ENCODE results near the gene SULT1A2. TPM values are rescaled to one million over a fixed set of nuclear protein-coding genes. Genes with fewer than 3 reads are reported as not detected.

The SULT1A2 gene
- total and polyA plus RNA-seq, 2 of the 13 experiments (the other 11 are each of a cell fraction or from before 2014, with no cell fraction given) = 33.0 to 34.2 TPM

GRCh38 chr16:28596115-28596630 lies 677 bp downstream of the SULT1A2 start (continued):
- no peak for TF ChIP-seq NR3C1 (CRISPR knock-in tag; IDR thresholded peaks at IDR 0.05)
- no peak for TF ChIP-seq ZNF256 (CRISPR knock-in tag; conservative IDR thresholded peaks at IDR 0.05)
- no peak for TF ChIP-seq PLSCR1 (CRISPR knock-in tag; IDR thresholded peaks at IDR 0.05; ENCODE audit: borderline replicate concordance)
- TF ChIP-seq SMAD1 (CRISPR knock-in tag; IDR thresholded peaks at IDR 0.05; ENCODE audit: borderline replicate concordance, low read depth) = no peak
- no peak for TF ChIP-seq ZNF24 (IDR thresholded peaks at IDR 0.05)
- no peak for TF ChIP-seq PRDM15 (CRISPR knock-in tag; IDR thresholded peaks at IDR 0.05)
- TF ChIP-seq, protein P1, sequence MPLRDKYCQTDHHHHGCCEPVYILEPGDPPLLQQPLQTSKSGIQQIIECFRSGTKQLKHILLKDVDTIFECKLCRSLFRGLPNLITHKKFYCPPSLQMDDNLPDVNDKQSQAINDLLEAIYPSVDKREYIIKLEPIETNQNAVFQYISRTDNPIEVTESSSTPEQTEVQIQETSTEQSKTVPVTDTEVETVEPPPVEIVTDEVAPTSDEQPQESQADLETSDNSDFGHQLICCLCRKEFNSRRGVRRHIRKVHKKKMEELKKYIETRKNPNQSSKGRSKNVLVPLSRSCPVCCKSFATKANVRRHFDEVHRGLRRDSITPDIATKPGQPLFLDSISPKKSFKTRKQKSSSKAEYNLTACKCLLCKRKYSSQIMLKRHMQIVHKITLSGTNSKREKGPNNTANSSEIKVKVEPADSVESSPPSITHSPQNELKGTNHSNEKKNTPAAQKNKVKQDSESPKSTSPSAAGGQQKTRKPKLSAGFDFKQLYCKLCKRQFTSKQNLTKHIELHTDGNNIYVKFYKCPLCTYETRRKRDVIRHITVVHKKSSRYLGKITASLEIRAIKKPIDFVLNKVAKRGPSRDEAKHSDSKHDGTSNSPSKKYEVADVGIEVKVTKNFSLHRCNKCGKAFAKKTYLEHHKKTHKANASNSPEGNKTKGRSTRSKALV (CRISPR knock-in tag; IDR thresholded peaks at IDR 0.05) = no peak
- TF ChIP-seq KDM6A (CRISPR knock-in tag; IDR thresholded peaks at IDR 0.05; ENCODE audit: low read depth) = no peak
- TF ChIP-seq ZBTB39 (CRISPR knock-in tag; IDR thresholded peaks at IDR 0.05) = no peak
- TF ChIP-seq, protein P2, sequence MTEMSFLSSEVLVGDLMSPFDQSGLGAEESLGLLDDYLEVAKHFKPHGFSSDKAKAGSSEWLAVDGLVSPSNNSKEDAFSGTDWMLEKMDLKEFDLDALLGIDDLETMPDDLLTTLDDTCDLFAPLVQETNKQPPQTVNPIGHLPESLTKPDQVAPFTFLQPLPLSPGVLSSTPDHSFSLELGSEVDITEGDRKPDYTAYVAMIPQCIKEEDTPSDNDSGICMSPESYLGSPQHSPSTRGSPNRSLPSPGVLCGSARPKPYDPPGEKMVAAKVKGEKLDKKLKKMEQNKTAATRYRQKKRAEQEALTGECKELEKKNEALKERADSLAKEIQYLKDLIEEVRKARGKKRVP (CRISPR knock-in tag; IDR thresholded peaks at IDR 0.05) = no peak
- TF ChIP-seq BRD4 (CRISPR knock-in tag; IDR thresholded peaks at IDR 0.05) = no peak
- TF ChIP-seq SALL2 (CRISPR knock-in tag; IDR thresholded peaks at IDR 0.05) = no peak
- TF ChIP-seq CREBL2 (CRISPR knock-in tag; IDR thresholded peaks at IDR 0.05; ENCODE audit: borderline replicate concordance) = 0 out of 2 replicates have a peak, but pooled peaks have one; percentile 55
- no peak for TF ChIP-seq POLR2AphosphoS2 (IDR thresholded peaks at IDR 0.05; ENCODE audit: low read depth, low read length)
- no peak for TF ChIP-seq ZNF30 (CRISPR knock-in tag; IDR thresholded peaks at IDR 0.05)
- TF ChIP-seq ZBTB42 (CRISPR knock-in tag; IDR thresholded peaks at IDR 0.05) = 0 out of 2 replicates have a peak, but pooled peaks have one; percentile 33
- TF ChIP-seq MYNN (CRISPR knock-in tag; IDR thresholded peaks at IDR 0.05; ENCODE audit: low read depth) = no peak
- no peak for TF ChIP-seq ZNF230 (CRISPR knock-in tag; IDR thresholded peaks at IDR 0.05)
